ENCODE results near the gene ANAPC2. TPM values are rescaled to one million over a fixed set of nuclear protein-coding genes. Genes with fewer than 3 reads are reported as not detected.
A peak's percentile ranks its signal among the peaks of the same experiment; 100 is the strongest.

The ANAPC2 gene
- polyA plus RNA-seq, 3 donors, result 1.9 to 76.8 (median 2.0) TPM

GRCh38 chr9:137235424-137236237 lies 47.3 kb upstream of the ANAPC2 start:
- Histone ChIP-seq H3K9ac (ENCODE audit: insufficient read depth, low read length, poor library complexity, severe bottlenecking) (no peak overlapping the region), H3K4me3 (replicated peaks in 1 of 3; ENCODE audit: low read depth in 2 of 3, low read length in 3 of 3) (no peak overlapping the region), H3K9me3 (replicated peaks in 1 of 2; ENCODE audit: control insufficient read depth in 1 of 2, insufficient read depth in 1 of 2, low read length in 2 of 2) (no peaks in the 10 kb centered on the region), H3K79me2 (ENCODE audit: insufficient read depth, low read length) (peaks cover 17% of the 10 kb centered on the region), H3K27ac (ENCODE audit: low read depth in 1 of 2, low read length in 2 of 2) (no peak overlapping the region), H3K36me3 (replicated peaks in 1 of 2; ENCODE audit: control insufficient read depth in 1 of 2, insufficient read depth in 2 of 2, low read length in 2 of 2) (no peaks in the 10 kb centered on the region), H3K27me3 (ENCODE audit: control insufficient read depth in 2 of 2, insufficient read depth in 2 of 2, low read length in 2 of 2) (no peaks in the 10 kb centered on the region), H2AFZ (ENCODE audit: insufficient read depth, low read depth, low read length, poor library complexity, severe bottlenecking) (no peak overlapping the region), H3K4me1 (ENCODE audit: control insufficient read depth in 1 of 2, insufficient read depth in 2 of 2, low read length in 2 of 2) (peaks cover 31 to 37% of the 10 kb centered on the region in 2 donors), H4K20me1 (ENCODE audit: insufficient read depth, low read length) (no peaks in the 10 kb centered on the region), H3K4me2 (replicated peaks; ENCODE audit: extremely low read depth, low read length, poor library complexity, severe bottlenecking) (peak overlapping the region; percentile 51)
- peaks cover 2 to 23% (median 8%) of the 10 kb centered on the region in 3 donors for H3K27me3 Mint-ChIP-seq (ENCODE audit: low read depth in 3 of 3)
- no peak for DNase-seq
- H3K4me3 Mint-ChIP-seq, result no peak overlapping the region
- no peak for TF ChIP-seq CTCF (IDR thresholded peaks at IDR 0.05)
- H3K9me3 Mint-ChIP-seq, result peaks cover 0 to 2% (median 0%) of the 10 kb centered on the region in 7 donors
- peaks cover 23% of the 10 kb centered on the region for H3K4me1 Mint-ChIP-seq
- no peaks in the 10 kb centered on the region for H3K36me3 Mint-ChIP-seq
- peak overlapping the region in 1 of 7 donors; percentile 70 for H3K27ac Mint-ChIP-seq
- WGBS (ENCODE audit: insufficient coverage), result 74% methylated on average over 31 of the region's 35 CpGs
- intact Hi-C loops (cut with micrococcal nuclease), result loop anchor here in 1 of 2 donors (5.0 kb wide), 2 partner anchors 48 to 113 kb away; partner anchors contain the start of genes ANAPC2 and SSNA1

GRCh38 chr9:137234758-137235423 lies 46.5 kb upstream of the ANAPC2 start:
- H3K27me3 ChIP-seq (ENCODE audit: control insufficient read depth in 2 of 2, insufficient read depth in 2 of 2, low read length in 2 of 2), result no peaks in the 10 kb centered on the region
- intact Hi-C loops (cut with micrococcal nuclease), result loop anchor here in 1 of 2 donors (5.0 kb wide), 2 partner anchors 48 to 113 kb away; partner anchors contain the start of genes ANAPC2 and SSNA1

More at GRCh38 chr9:137234758-137235423, 46.5 kb upstream of the ANAPC2 start:
- no peaks in the 10 kb centered on the region for H3K36me3 ChIP-seq (replicated peaks in 1 of 2; ENCODE audit: control insufficient read depth in 1 of 2, insufficient read depth in 2 of 2, low read length in 2 of 2)
- no peak overlapping the region for H3K27ac ChIP-seq (ENCODE audit: low read depth in 1 of 2, low read length in 2 of 2)
- H3K4me2 ChIP-seq (replicated peaks; ENCODE audit: extremely low read depth, low read length, poor library complexity, severe bottlenecking), result no peak overlapping the region
- no peaks in the 10 kb centered on the region for H4K20me1 ChIP-seq (ENCODE audit: insufficient read depth, low read length)
- WGBS (ENCODE audit: insufficient coverage), result 78% methylated on average over 17 of the region's 18 CpGs
- peaks cover 29 to 30% of the 10 kb centered on the region in 2 donors for H3K4me1 ChIP-seq (ENCODE audit: control insufficient read depth in 1 of 2, insufficient read depth in 2 of 2, low read length in 2 of 2)
- no peaks in the 10 kb centered on the region for H3K9me3 ChIP-seq (replicated peaks in 1 of 2; ENCODE audit: control insufficient read depth in 1 of 2, insufficient read depth in 1 of 2, low read length in 2 of 2)
- no peak overlapping the region for H3K9ac ChIP-seq (ENCODE audit: insufficient read depth, low read length, poor library complexity, severe bottlenecking)
- H3K36me3 Mint-ChIP-seq, result no peaks in the 10 kb centered on the region
- peaks cover 21% of the 10 kb centered on the region for H3K4me1 Mint-ChIP-seq
- no peak overlapping the region for H3K4me3 Mint-ChIP-seq
- no peak overlapping the region for H2AFZ ChIP-seq (ENCODE audit: insufficient read depth, low read depth, low read length, poor library complexity, severe bottlenecking)
- H3K79me2 ChIP-seq (ENCODE audit: insufficient read depth, low read length), result peaks cover 17% of the 10 kb centered on the region
- no peak overlapping the region for H3K4me3 ChIP-seq (replicated peaks in 1 of 3; ENCODE audit: low read depth in 2 of 3, low read length in 3 of 3)
- peaks cover 2 to 27% (median 8%) of the 10 kb centered on the region in 3 donors for H3K27me3 Mint-ChIP-seq (ENCODE audit: low read depth in 3 of 3)
- no peak for DNase-seq
- peaks cover 0 to 2% (median 0%) of the 10 kb centered on the region in 7 donors for H3K9me3 Mint-ChIP-seq
- H3K27ac Mint-ChIP-seq, result peak overlapping the region in 1 of 7 donors; percentile 70
- TF ChIP-seq CTCF (IDR thresholded peaks at IDR 0.05), result no peak

All from CD14-positive monocyte (primary cell).